Measurements from ENCODE around the gene BRIP1. TPM values are rescaled to one million over a fixed set of nuclear protein-coding genes. Genes with fewer than 3 reads are reported as not detected.

The BRIP1 gene
- total RNA-seq, 3 donors from 2014 or later (not counting 1 experiment from before 2014, with no cell fraction given) = 2.7 to 3.7 (median 2.9) TPM

DNA sequence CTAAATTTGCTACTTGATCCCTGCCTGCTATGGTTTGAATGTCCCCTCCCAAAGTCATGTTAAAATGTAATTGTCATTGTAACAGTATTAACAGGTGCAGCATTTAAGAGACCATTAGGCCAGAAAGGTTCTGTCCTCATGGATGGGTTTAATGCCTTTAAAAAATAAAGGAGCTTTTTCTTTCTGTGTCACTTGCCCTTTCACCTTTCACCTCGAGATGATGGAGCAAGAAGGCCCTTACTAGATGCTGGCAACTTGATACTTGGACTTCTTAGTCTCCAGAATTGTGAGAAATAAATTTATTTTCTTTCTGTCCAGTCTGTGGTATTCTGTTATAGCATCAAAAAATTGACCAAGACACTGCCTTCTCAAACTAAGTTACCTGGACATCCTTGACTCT lies 98.5 kb downstream of the BRIP1 start:
- Histone ChIP-seq H3K9me3 (ENCODE audit: control insufficient read depth, insufficient read depth, low read length) (no peaks in the 10 kb centered on the region), H3K36me3 (ENCODE audit: control insufficient read depth, insufficient read depth, low read length) (no peaks in the 10 kb centered on the region), H3K4me3 (ENCODE audit: low read length) (no peak overlapping the region), H3K27ac (ENCODE audit: low read length) (no peak overlapping the region), H3K4me1 (ENCODE audit: control insufficient read depth, insufficient read depth, low read length) (no peaks in the 10 kb centered on the region), H3K27me3 (ENCODE audit: control insufficient read depth, insufficient read depth, low read length) (no peaks in the 10 kb centered on the region)
- 100% methylated on average over 1 of the region's 1 CpG for WGBS (ENCODE audit: insufficient coverage)
- no peaks in the 10 kb centered on the region for H3K4me1 Mint-ChIP-seq
- no peak overlapping the region for H3K27ac Mint-ChIP-seq
- H3K27me3 Mint-ChIP-seq (ENCODE audit: low read depth in 2 of 2) = no peaks in the 10 kb centered on the region
- H3K9me3 Mint-ChIP-seq = no peaks in the 10 kb centered on the region
- ATAC-seq = no peak
- intact Hi-C loops (cut with micrococcal nuclease) = no loop called here
- DNase-seq = no peak
- TF ChIP-seq, protein P1, sequence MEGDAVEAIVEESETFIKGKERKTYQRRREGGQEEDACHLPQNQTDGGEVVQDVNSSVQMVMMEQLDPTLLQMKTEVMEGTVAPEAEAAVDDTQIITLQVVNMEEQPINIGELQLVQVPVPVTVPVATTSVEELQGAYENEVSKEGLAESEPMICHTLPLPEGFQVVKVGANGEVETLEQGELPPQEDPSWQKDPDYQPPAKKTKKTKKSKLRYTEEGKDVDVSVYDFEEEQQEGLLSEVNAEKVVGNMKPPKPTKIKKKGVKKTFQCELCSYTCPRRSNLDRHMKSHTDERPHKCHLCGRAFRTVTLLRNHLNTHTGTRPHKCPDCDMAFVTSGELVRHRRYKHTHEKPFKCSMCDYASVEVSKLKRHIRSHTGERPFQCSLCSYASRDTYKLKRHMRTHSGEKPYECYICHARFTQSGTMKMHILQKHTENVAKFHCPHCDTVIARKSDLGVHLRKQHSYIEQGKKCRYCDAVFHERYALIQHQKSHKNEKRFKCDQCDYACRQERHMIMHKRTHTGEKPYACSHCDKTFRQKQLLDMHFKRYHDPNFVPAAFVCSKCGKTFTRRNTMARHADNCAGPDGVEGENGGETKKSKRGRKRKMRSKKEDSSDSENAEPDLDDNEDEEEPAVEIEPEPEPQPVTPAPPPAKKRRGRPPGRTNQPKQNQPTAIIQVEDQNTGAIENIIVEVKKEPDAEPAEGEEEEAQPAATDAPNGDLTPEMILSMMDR (IDR thresholded peaks at IDR 0.05) = no peak
- H3K4me3 Mint-ChIP-seq = no peak overlapping the region
- peaks cover 6% of the 10 kb centered on the region for H3K36me3 Mint-ChIP-seq

DNA sequence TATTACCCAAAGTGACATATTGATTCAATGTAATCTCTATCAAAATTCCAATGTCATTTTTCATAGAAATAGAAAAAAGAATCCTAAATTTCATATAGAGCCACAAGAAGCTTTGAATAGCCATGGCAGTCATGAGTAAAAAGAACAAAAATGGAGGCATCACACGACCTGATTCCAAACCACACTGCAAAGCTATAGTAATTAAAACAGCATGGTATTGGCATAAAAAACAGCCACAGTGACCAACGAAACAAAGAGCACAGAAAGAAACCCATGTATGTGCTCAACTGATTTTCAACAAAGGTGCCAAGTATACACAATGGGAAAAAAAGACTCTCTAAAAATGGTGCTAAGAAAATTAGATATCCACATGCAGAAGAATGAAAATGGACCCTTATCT lies 101.5 kb downstream of the BRIP1 start:
- Mint-ChIP-seq H3K9me3 (peaks cover 2% of the 10 kb centered on the region in 2 donors), H3K27ac (no peak overlapping the region), H3K4me3 (no peak overlapping the region), H3K36me3 (peaks cover 6% of the 10 kb centered on the region), H3K4me1 (peaks cover 0 to 4% of the 10 kb centered on the region in 2 donors), H3K27me3 (ENCODE audit: low read depth in 2 of 2) (no peaks in the 10 kb centered on the region)
- Histone ChIP-seq H3K27me3 (ENCODE audit: control insufficient read depth, insufficient read depth, low read length) (no peaks in the 10 kb centered on the region), H3K9me3 (ENCODE audit: control insufficient read depth, insufficient read depth, low read length) (no peaks in the 10 kb centered on the region), H3K36me3 (ENCODE audit: control insufficient read depth, insufficient read depth, low read length) (no peaks in the 10 kb centered on the region), H3K27ac (ENCODE audit: low read length) (no peak overlapping the region), H3K4me3 (ENCODE audit: low read length) (no peak overlapping the region), H3K4me1 (ENCODE audit: control insufficient read depth, insufficient read depth, low read length) (no peaks in the 10 kb centered on the region)
- TF ChIP-seq, protein P1 (IDR thresholded peaks at IDR 0.05) = no peak
- intact Hi-C loops (cut with micrococcal nuclease) = no loop called here
- 93% methylated on average over 2 of the region's 2 CpGs for WGBS (ENCODE audit: insufficient coverage)
- DNase-seq = no peak
- no peak for ATAC-seq

DNA sequence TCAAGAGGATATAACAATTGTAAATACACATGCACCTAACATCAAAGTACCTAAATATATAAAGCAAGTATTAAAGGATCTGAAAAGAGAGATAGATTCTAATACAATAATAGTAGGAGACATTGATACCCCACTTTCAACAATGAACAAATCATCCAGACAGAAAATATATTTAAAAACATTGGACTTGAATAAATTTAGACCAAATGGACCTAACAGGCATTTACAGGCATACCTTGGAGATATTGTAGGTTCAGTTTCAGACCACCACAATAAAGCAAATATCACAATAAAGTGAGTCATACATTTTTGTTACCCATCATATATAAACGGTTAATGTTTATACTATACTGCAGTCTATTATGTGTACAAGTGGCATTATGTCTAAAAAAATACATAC lies 104.0 kb downstream of the BRIP1 start:
- Mint-ChIP-seq H3K27me3 (ENCODE audit: low read depth in 2 of 2) (no peaks in the 10 kb centered on the region), H3K4me1 (peaks cover 0 to 4% of the 10 kb centered on the region in 2 donors), H3K9me3 (peaks cover 2% of the 10 kb centered on the region in 2 donors), H3K4me3 (no peak overlapping the region), H3K36me3 (peaks cover 6% of the 10 kb centered on the region), H3K27ac (no peak overlapping the region)
- DNase-seq (no peak), ATAC-seq (no peak)
- Histone ChIP-seq H3K36me3 (ENCODE audit: control insufficient read depth, insufficient read depth, low read length) (no peaks in the 10 kb centered on the region), H3K27me3 (ENCODE audit: control insufficient read depth, insufficient read depth, low read length) (no peaks in the 10 kb centered on the region), H3K4me1 (ENCODE audit: control insufficient read depth, insufficient read depth, low read length) (no peaks in the 10 kb centered on the region), H3K4me3 (ENCODE audit: low read length) (no peak overlapping the region), H3K9me3 (ENCODE audit: control insufficient read depth, insufficient read depth, low read length) (no peaks in the 10 kb centered on the region), H3K27ac (ENCODE audit: low read length) (no peak overlapping the region)
- intact Hi-C loops (cut with micrococcal nuclease) = no loop called here
- WGBS (ENCODE audit: insufficient coverage) = no CpG with 5 or more reads among the region's 1 CpG
- TF ChIP-seq, protein P1 (IDR thresholded peaks at IDR 0.05) = no peak

DNA sequence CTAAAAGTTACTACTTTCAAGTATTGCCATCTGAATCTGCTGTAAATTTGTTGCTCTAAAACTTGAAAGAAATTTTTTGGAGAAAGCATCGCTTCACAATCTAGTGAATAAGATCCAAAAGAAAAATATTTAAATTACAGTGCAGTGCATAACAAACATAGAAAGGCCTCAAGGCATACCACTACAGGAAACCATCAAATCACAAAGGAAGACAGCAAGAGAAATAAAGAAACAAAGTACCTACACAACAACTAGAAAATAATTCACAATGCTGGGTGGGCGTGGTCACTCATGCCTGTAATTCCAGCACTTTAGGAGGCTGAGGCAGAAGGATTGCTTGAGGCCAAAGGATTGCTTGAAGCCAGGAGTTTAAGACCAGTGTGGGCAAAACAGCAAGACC lies 104.9 kb downstream of the BRIP1 start:
- Mint-ChIP-seq H3K27me3 (ENCODE audit: low read depth in 2 of 2) (no peaks in the 10 kb centered on the region), H3K27ac (no peak overlapping the region), H3K4me1 (peaks cover 0 to 4% of the 10 kb centered on the region in 2 donors), H3K36me3 (peaks cover 6% of the 10 kb centered on the region), H3K9me3 (peaks cover 2% of the 10 kb centered on the region in 2 donors), H3K4me3 (no peak overlapping the region)
- no peaks in the 10 kb centered on the region for H3K36me3 ChIP-seq (ENCODE audit: control insufficient read depth, insufficient read depth, low read length)
- ATAC-seq (no peak), DNase-seq (no peak)
- H3K9me3 ChIP-seq (ENCODE audit: control insufficient read depth, insufficient read depth, low read length) = no peaks in the 10 kb centered on the region
- WGBS (ENCODE audit: insufficient coverage) = 100% methylated on average over 2 of the region's 2 CpGs
- TF ChIP-seq, protein P1 (IDR thresholded peaks at IDR 0.05) = no peak
- no peak overlapping the region for H3K4me3 ChIP-seq (ENCODE audit: low read length)
- no peaks in the 10 kb centered on the region for H3K4me1 ChIP-seq (ENCODE audit: control insufficient read depth, insufficient read depth, low read length)
- no peak overlapping the region for H3K27ac ChIP-seq (ENCODE audit: low read length)
- intact Hi-C loops (cut with micrococcal nuclease) = no loop called here
- no peaks in the 10 kb centered on the region for H3K27me3 ChIP-seq (ENCODE audit: control insufficient read depth, insufficient read depth, low read length)
